HCT116 (cell line): ENCODE results near the gene SEZ6. TPM values are rescaled to one million over a fixed set of nuclear protein-coding genes. Genes with fewer than 3 reads are reported as not detected.

Experiments
- ATAC-seq: fragments of 200-7000 bp; cut with Tn5 transposase; 2 replicates; pipeline ENCODE4 v1.9.1; 2020; ENCODE audit warnings: mild to moderate bottlenecking, moderate library complexity
- BruUV-seq: library from RNA; stranded (reverse); fragments of 400-500 nt; replicated peaks from 2 replicates; lab custom pipeline; 2021; lab: Mats Ljungman, UMichigan
- CTCF ChIA-PET: fragments of 300-600 bp; sonication (Branson Sonifier 250); formaldehyde crosslinking; loops from one replicate; lab custom pipeline; 2021; ENCODE audit warnings: antibody characterized with exemption; lab: Charles Lee
- POLR2A ChIA-PET: fragments of 300-600, 350-600 bp; sonication (Branson Sonifier 250); formaldehyde crosslinking; loops from one replicate; lab custom pipeline; 2021; ENCODE audit warnings: antibody characterized with exemption; lab: Charles Lee
- RAD21 ChIA-PET, 2 experiments: fragments of 300-600 bp; sonication (Branson Sonifier 250); formaldehyde crosslinking; loops; one replicate each; lab custom pipeline; 2023; ENCODE audit warnings: low total read pairs in 2 of 2; ENCODE audit not compliant: uncharacterized antibody in 2 of 2, unreplicated experiment in 2 of 2, low non-redundant PET in 1 of 2; lab: Charles Lee
- DNase-seq: peaks from one replicate; pipeline ENCODE4 v3.0.0-alpha.2; 2010; ENCODE audit warnings: low read depth, low spot score
- H2AFZ ChIP-seq: fragments of 200-600 bp; shearing (Covaris generic), sonication (generic); 2 replicates; pipeline ENCODE4 v1.6.1; 2017; ENCODE audit warnings: low read depth, mixed run types, mixed read lengths, antibody characterized with exemption, low read length; ENCODE audit not compliant: poor library complexity, severe bottlenecking
- H3K27ac ChIP-seq: 2 replicates; pipeline ENCODE4 v1.5.1; 2012; ENCODE audit warnings: low read depth, low read length
- H3K27me3 ChIP-seq: fragments of 200-600 bp; sonication (generic); 2 replicates; pipeline ENCODE4 v1.6.1; 2016; ENCODE audit warnings: mixed run types, low read length, mixed read lengths; ENCODE audit not compliant: insufficient read depth
- H3K36me3 ChIP-seq, 2 experiments: fragments of 200-500 bp in 1 of 2; fragments of 200-600 bp in 1 of 2; sonication (Bioruptor generic) in 1 of 2; sonication (generic) in 1 of 2; 2 replicates each; pipeline versions ENCODE4 v1.5.1 to v1.6.1; 2014 to 2016; ENCODE audit warnings: low read length in 2 of 2, inconsistent platforms in 1 of 2, mixed read lengths in 1 of 2, mixed run types in 1 of 2; ENCODE audit not compliant: insufficient read depth in 2 of 2, control insufficient read depth in 1 of 2
- H3K4me1 ChIP-seq, 2 experiments: fragments of 200-600 bp in 1 of 2; sonication (generic) in 1 of 2; 2 replicates each; pipeline versions ENCODE4 v1.5.1 to v1.6.1; 2012 to 2017; ENCODE audit warnings: low read length in 2 of 2, inconsistent platforms in 1 of 2, mild to moderate bottlenecking in 1 of 2, mixed read lengths in 1 of 2, mixed run types in 1 of 2, moderate library complexity in 1 of 2; ENCODE audit not compliant: insufficient read depth in 2 of 2, control insufficient read depth in 1 of 2
- H3K4me2 ChIP-seq: fragments of 200-600 bp; sonication (generic); 2 replicates; pipeline ENCODE4 v1.6.1; 2017; ENCODE audit warnings: mixed run types, low read length, mixed read lengths
- H3K4me3 ChIP-seq, 2 experiments: fragments of 200-600 bp in 1 of 2; sonication (generic) in 1 of 2; replicated peaks in 1 of 2; 2 replicates each; pipeline ENCODE4 v1.5.1; 2011 to 2016; ENCODE audit warnings: low read length in 2 of 2, control low read depth in 1 of 2, low read depth in 1 of 2, mild to moderate bottlenecking in 1 of 2, mixed read lengths in 1 of 2, mixed run types in 1 of 2
- H3K79me2 ChIP-seq: fragments of 200-600 bp; sonication (generic); 2 replicates; pipeline ENCODE4 v1.6.1; 2017; ENCODE audit warnings: mild to moderate bottlenecking, mixed run types, low read length, moderate library complexity, mixed read lengths; ENCODE audit not compliant: insufficient read depth
- H3K9ac ChIP-seq: fragments of 200-600 bp; sonication (generic); 2 replicates; pipeline ENCODE4 v1.6.1; 2016; ENCODE audit warnings: low read length, mixed read lengths
- H3K9me2 ChIP-seq: fragments of 200-600 bp; sonication (generic), shearing (Covaris generic); 2 replicates; pipeline ENCODE4 v1.6.1; 2017; ENCODE audit warnings: mixed run types, mild to moderate bottlenecking, moderate library complexity; ENCODE audit not compliant: insufficient read depth
- H3K9me3 ChIP-seq, 2 experiments: fragments of 200-500 bp in 1 of 2; fragments of 200-600 bp in 1 of 2; sonication (Bioruptor generic) in 1 of 2; sonication (generic) in 1 of 2; 2 replicates each; pipeline ENCODE4 v1.6.1; 2014 to 2017; ENCODE audit warnings: low read length in 2 of 2, mixed read lengths in 2 of 2, inconsistent platforms in 1 of 2, low read depth in 1 of 2, mild to moderate bottlenecking in 1 of 2, mixed run types in 1 of 2, moderate library complexity in 1 of 2; ENCODE audit not compliant: control insufficient read depth in 1 of 2, insufficient read depth in 1 of 2
- H4K20me1 ChIP-seq: fragments of 200-600 bp; sonication (generic), shearing (Covaris generic); 2 replicates; pipeline ENCODE4 v1.6.1; 2017; ENCODE audit warnings: mixed run types, mild to moderate bottlenecking, moderate library complexity; ENCODE audit not compliant: insufficient read depth
- CBX3 ChIP-seq: IDR thresholded peaks from 2 replicates; pipeline ENCODE4 v1.6.1; 2012; ENCODE audit warnings: low read depth
- CEBPB ChIP-seq: IDR thresholded peaks from 2 replicates; pipeline ENCODE4 v1.6.1; 2012; ENCODE audit warnings: low read depth
- CTCF ChIP-seq, 3 experiments: fragments of 200-600 bp in 1 of 3; sonication (generic) in 1 of 3; IDR thresholded peaks in 2 of 3; conservative IDR thresholded peaks in 1 of 3; 2 replicates each; pipeline ENCODE4 v1.5.1; 2012 to 2017; ENCODE audit warnings: low read depth in 2 of 3, low read length in 2 of 3, antibody characterized with exemption in 1 of 3, borderline replicate concordance in 1 of 3, control low read depth in 1 of 3, mild to moderate bottlenecking in 1 of 3, mixed read lengths in 1 of 3, mixed run types in 1 of 3, moderate library complexity in 1 of 3; ENCODE audit not compliant: insufficient read depth in 1 of 3
- EGR1 ChIP-seq: IDR thresholded peaks from 2 replicates; pipeline ENCODE4 v1.6.1; 2012; ENCODE audit warnings: low read depth
- ELF1 ChIP-seq: IDR thresholded peaks from 2 replicates; pipeline ENCODE4 v1.6.1; 2012; ENCODE audit warnings: low read depth, borderline replicate concordance
- EZH2 ChIP-seq: fragments of 200-600 bp; sonication (generic); IDR thresholded peaks from 2 replicates; pipeline ENCODE4 v1.6.1; 2017; ENCODE audit warnings: antibody characterized with exemption, mixed run types
- EZH2phosphoT487 ChIP-seq: fragments of 200-600 bp; IDR thresholded peaks from 2 replicates; pipeline ENCODE4 v1.6.1; 2018; ENCODE audit warnings: antibody characterized with exemption, borderline replicate concordance
- FOSL1 ChIP-seq: IDR thresholded peaks from 2 replicates; pipeline ENCODE4 v1.6.1; 2012; ENCODE audit warnings: low read depth
- JUND ChIP-seq: IDR thresholded peaks from 2 replicates; pipeline ENCODE4 v1.6.1; 2012
- MAX ChIP-seq: IDR thresholded peaks from 2 replicates; pipeline ENCODE4 v1.6.1; 2012
- POLR2A ChIP-seq: IDR thresholded peaks from 2 replicates; pipeline ENCODE4 v1.7.0; 2011; ENCODE audit warnings: borderline replicate concordance; ENCODE audit not compliant: insufficient read depth, insufficient read length; ENCODE audit errors: extremely low read depth
- POLR2AphosphoS5 ChIP-seq: IDR thresholded peaks from 2 replicates; pipeline ENCODE4 v1.6.1; 2011; ENCODE audit warnings: mild to moderate bottlenecking, low read depth, low read length, moderate library complexity
- RAD21 ChIP-seq: IDR thresholded peaks from 2 replicates; pipeline ENCODE4 v1.6.1; 2012; ENCODE audit warnings: low read depth, mild to moderate bottlenecking
- SIN3A ChIP-seq: IDR thresholded peaks from 2 replicates; pipeline ENCODE4 v1.6.1; 2012; ENCODE audit warnings: low read depth
- SP1 ChIP-seq: IDR thresholded peaks from 2 replicates; pipeline ENCODE4 v1.6.1; 2012; ENCODE audit warnings: low read depth
- SRF ChIP-seq: IDR thresholded peaks from 2 replicates; pipeline ENCODE4 v1.6.1; 2012; ENCODE audit warnings: low read depth
- TCF7L2 ChIP-seq: IDR thresholded peaks from 2 replicates; pipeline ENCODE4 v1.7.0; 2011; ENCODE audit warnings: borderline replicate concordance, inconsistent platforms; ENCODE audit not compliant: insufficient read depth, insufficient read length; ENCODE audit errors: extremely low read depth
- YY1 ChIP-seq: IDR thresholded peaks from 2 replicates; pipeline ENCODE4 v1.6.1; 2011; ENCODE audit warnings: low read length, low read depth, moderate library complexity, mild to moderate bottlenecking; ENCODE audit not compliant: insufficient replicate concordance; ENCODE audit errors: extremely low read depth
- ZFX ChIP-seq: fragments of 450-650 bp; IDR thresholded peaks from 2 replicates; pipeline ENCODE4 v1.6.1; 2017
- intact Hi-C: fragments of 100-400 bp; cut with micrococcal nuclease; formaldehyde crosslinking; loops from 2 replicates; pipeline ENCODE4 v1.10.0; 2022
- total RNA-seq: library from RNA; stranded (reverse); gene quantifications from one replicate; pipeline ENCODE4 v1.2.1, GENCODE V29; 2021; ENCODE audit not compliant: unreplicated experiment
- TF ChIP-seq, protein P1 (sequence below): IDR thresholded peaks from 2 replicates; pipeline ENCODE4 v1.6.1; 2012; ENCODE audit warnings: low read depth

Gene SEZ6
- total RNA-seq, 1 experiment from 2014 or later: 0.22 TPM

GRCh38 chr17:28996554-28997096 lies 9.2 kb downstream of the SEZ6 start:
- TF ChIP-seq POLR2AphosphoS5 (no peak), SRF (no peak), CBX3 (no peak), ZFX (no peak), EGR1 (no peak), SP1 (no peak), RAD21 (no peak), EZH2phosphoT487 (no peak), MAX (no peak), CEBPB (no peak), FOSL1 (no peak), CTCF (IDR thresholded peaks at IDR 0.05 in 2 of 3, conservative IDR thresholded peaks at IDR 0.05 in 1 of 3; ENCODE audit: borderline replicate concordance in 1 of 3, insufficient read depth in 1 of 3, low read depth in 2 of 3, low read length in 2 of 3) (no peak), TCF7L2 (no peak), YY1 (no peak), ELF1 (no peak), POLR2A (no peak), SIN3A (no peak), JUND (no peak), EZH2 (no peak)
- TF ChIP-seq, protein P1, sequence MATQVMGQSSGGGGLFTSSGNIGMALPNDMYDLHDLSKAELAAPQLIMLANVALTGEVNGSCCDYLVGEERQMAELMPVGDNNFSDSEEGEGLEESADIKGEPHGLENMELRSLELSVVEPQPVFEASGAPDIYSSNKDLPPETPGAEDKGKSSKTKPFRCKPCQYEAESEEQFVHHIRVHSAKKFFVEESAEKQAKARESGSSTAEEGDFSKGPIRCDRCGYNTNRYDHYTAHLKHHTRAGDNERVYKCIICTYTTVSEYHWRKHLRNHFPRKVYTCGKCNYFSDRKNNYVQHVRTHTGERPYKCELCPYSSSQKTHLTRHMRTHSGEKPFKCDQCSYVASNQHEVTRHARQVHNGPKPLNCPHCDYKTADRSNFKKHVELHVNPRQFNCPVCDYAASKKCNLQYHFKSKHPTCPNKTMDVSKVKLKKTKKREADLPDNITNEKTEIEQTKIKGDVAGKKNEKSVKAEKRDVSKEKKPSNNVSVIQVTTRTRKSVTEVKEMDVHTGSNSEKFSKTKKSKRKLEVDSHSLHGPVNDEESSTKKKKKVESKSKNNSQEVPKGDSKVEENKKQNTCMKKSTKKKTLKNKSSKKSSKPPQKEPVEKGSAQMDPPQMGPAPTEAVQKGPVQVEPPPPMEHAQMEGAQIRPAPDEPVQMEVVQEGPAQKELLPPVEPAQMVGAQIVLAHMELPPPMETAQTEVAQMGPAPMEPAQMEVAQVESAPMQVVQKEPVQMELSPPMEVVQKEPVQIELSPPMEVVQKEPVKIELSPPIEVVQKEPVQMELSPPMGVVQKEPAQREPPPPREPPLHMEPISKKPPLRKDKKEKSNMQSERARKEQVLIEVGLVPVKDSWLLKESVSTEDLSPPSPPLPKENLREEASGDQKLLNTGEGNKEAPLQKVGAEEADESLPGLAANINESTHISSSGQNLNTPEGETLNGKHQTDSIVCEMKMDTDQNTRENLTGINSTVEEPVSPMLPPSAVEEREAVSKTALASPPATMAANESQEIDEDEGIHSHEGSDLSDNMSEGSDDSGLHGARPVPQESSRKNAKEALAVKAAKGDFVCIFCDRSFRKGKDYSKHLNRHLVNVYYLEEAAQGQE: no peak
- POLR2A ChIA-PET: no interaction called here
- H2AFZ ChIP-seq: no peak overlapping the region
- no TSS peak for BruUV-seq
- H3K27me3 ChIP-seq: peaks cover 24% of the 10 kb centered on the region; the same call in 1 of the 2 replicates
- no peaks in the 10 kb centered on the region for H3K79me2 ChIP-seq
- H3K9ac ChIP-seq: no peak overlapping the region
- no peaks in the 10 kb centered on the region for H4K20me1 ChIP-seq
- peaks cover 3 to 4% of the 10 kb centered on the region in 2 experiments; a peak in 1 of 4 replicates for H3K4me1 ChIP-seq
- no peaks in the 10 kb centered on the region for H3K9me2 ChIP-seq
- H3K36me3 ChIP-seq: no peaks in the 10 kb centered on the region
- intact Hi-C loops: no loop called here
- no peak overlapping the region for H3K27ac ChIP-seq
- H3K9me3 ChIP-seq: no peaks in the 10 kb centered on the region
- H3K4me2 ChIP-seq: no peak overlapping the region
- DNase-seq (no peak), ATAC-seq (no peak)
- RAD21 ChIA-PET: no interaction called here
- CTCF ChIA-PET: no interaction called here
- no peak overlapping the region for H3K4me3 ChIP-seq
